KG1 (cell line): Measurements from ENCODE around the gene FNDC3B.

Experiments
- DNase-seq: peaks from one replicate; lab custom pipeline; 2025; lab: John Stamatoyannopoulos, UW

FNDC3B gene

GRCh38 chr3:172404237-172404962 lies 365.0 kb downstream of the FNDC3B start:
- DNase-seq = no peak

GRCh38 chr3:172405914-172406313 lies 366.5 kb downstream of the FNDC3B start:
- DNase-seq = no peak

- DNase-seq = no peak
Observed at GRCh38 chr3:172407872-172408271, 368.5 kb downstream of the FNDC3B start.

- no peak for DNase-seq
Observed at GRCh38 chr3:172410702-172411477, 371.5 kb downstream of the FNDC3B start.

- DNase-seq = no peak
Observed at GRCh38 chr3:172411478-172411947, 372.1 kb downstream of the FNDC3B start.

GRCh38 chr3:172415323-172415722 lies 375.9 kb downstream of the FNDC3B start:
- DNase-seq = no peak

GRCh38 chr3:172437713-172438112 lies 398.3 kb downstream of the FNDC3B start:
- no peak for DNase-seq

GRCh38 chr3:172438186-172438585 lies 398.8 kb downstream of the FNDC3B start:
- no peak for DNase-seq

- DNase-seq = no peak
Observed at GRCh38 chr3:172441581-172441980, 402.2 kb downstream of the FNDC3B start.

- no peak for DNase-seq
Observed at GRCh38 chr3:172442606-172443005, 403.2 kb downstream of the FNDC3B start.

- no peak for DNase-seq
Observed at GRCh38 chr3:172444821-172445220, 405.4 kb downstream of the FNDC3B start.

GRCh38 chr3:172446198-172446597 lies 406.8 kb downstream of the FNDC3B start:
- no peak for DNase-seq

GRCh38 chr3:172447611-172448579 lies 408.5 kb downstream of the FNDC3B start, which contains the start of gene GHSR:
GHSR (minus strand) TSS chr3:172448456; CDS start chr3:172448413, 43 bp downstream.
- DNase-seq = no peak

- DNase-seq = no peak
Observed at GRCh38 chr3:172448661-172449465, 409.5 kb downstream of the FNDC3B start.

- DNase-seq = no peak
Observed at GRCh38 chr3:172449466-172450149, 410.2 kb downstream of the FNDC3B start.
